HG03378 (cell line): ENCODE measurements around the gene HMGXB3.

Source experiments
- ATAC-seq: cut with Tn5 transposase; IDR thresholded peaks from one replicate; pipeline ENCODE4 v1.9.1; 2021; ENCODE audit warnings: mild to moderate bottlenecking, moderate library complexity; ENCODE audit not compliant: unreplicated experiment

Gene HMGXB3

DNA sequence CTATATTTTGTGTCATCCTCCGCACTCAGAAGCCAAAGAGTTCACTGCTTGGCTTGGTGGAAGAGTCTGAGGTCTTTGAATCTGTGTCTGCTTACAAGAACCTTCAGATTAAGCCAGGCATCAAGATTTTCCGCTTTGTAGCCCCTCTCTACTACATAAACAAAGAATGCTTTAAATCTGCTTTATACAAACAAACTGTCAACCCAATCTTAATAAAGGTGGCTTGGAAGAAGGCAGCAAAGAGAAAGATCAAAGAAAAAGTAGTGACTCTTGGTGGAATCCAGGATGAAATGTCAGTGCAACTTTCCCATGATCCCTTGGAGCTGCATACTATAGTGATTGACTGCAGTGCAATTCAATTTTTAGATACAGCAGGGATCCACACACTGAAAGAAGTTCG lies 19.3 kb upstream of the HMGXB3 start:
- no peak for ATAC-seq

DNA sequence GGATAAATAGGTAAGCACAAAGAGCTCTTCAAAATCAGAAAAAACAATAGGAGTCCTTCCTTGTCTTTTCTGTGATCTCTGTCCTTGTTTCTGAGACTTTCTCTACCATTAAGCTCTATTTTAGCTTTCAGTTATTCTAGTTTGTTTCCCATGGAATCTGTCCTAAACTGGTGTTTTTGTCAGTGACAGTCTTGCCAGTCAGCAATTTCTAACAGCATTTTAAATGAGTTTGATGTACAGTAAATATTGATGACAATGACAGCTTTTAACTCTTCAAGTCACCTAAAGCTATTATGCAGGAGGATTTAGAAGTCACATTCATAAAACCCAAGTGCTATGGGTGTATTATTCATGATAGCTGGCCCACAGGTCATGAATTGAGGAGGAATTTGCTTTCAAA lies 18.0 kb upstream of the HMGXB3 start:
- ATAC-seq = no peak

DNA sequence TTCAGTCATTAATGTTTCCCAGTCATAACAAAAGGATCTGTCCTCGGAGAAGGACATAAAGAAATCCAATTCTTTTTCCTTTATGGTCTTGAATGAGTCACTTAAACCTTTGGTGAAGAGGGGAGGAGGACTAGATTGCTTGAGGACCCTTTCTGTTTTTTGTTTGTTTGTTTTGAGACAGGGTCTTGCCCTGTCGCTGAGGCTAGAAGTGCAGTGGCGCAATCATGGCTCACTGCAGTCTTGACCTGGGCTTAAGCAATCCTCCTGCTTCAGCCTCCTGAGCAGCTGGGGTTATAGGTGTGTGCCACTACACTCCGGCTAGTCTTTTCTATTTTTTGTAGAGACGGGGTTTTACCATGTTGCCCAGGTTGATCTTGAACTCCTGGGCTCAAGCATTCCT lies 12.4 kb upstream of the HMGXB3 start:
- ATAC-seq = no peak

DNA sequence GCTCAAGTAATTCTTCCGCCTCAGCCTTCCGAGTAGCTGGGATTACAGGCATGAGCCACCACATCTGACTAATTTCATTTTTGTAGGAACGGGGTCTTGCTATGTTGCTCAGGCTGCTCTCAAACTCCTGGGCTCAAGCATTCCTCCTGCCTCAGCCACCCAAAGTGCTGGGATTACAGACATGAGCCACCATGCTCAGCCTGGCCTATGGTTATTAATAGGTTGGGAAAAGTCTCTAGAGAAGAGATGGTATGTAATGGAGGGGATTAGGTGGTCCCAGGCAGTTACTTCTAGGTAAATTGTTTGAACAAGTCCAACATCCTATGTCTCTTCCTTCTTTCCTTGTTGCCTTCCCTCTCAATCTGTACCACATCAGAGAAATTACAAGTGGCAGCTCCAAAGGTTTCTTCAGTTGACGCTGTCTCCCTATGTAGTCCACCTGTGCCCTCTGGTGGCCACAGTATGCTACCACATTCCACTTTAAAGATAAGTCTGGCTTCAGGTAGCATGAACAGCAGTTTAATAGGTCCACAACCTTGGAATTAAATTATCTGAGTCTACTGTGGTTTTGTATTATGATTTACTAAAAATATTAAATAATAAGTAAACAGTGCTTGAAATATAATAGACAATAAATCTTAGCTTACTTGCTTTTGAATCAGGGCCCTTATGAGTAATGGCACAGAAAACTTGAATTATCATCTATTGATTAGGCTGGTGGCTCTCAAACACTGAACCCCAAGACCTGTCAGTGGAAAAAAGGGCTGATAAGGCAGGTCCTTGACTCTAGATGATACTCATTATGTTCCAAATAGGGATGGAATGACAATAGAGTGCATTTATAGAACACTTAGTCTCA lies 9.8 kb upstream of the HMGXB3 start:
- ATAC-seq = peak; percentile 82

DNA sequence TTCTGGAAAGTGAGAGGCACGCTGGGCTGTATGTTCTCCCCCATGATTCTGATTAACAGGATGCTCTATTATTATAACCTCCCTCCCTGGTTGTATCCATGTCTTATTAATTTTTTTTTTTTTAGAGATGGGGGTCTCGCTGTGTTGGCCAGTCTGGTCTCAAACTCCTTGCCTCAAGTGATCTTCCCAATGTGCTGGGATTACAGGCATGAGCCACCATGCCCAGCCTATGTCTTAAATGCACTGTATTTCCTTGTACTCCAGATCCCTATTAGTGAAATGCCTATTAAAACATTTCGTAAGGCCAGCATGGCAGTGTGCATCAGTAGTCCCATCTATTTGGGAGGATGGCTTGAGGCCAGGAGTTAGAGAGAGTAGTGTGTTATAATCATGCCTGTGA lies 7.1 kb upstream of the HMGXB3 start:
- ATAC-seq = no peak

DNA sequence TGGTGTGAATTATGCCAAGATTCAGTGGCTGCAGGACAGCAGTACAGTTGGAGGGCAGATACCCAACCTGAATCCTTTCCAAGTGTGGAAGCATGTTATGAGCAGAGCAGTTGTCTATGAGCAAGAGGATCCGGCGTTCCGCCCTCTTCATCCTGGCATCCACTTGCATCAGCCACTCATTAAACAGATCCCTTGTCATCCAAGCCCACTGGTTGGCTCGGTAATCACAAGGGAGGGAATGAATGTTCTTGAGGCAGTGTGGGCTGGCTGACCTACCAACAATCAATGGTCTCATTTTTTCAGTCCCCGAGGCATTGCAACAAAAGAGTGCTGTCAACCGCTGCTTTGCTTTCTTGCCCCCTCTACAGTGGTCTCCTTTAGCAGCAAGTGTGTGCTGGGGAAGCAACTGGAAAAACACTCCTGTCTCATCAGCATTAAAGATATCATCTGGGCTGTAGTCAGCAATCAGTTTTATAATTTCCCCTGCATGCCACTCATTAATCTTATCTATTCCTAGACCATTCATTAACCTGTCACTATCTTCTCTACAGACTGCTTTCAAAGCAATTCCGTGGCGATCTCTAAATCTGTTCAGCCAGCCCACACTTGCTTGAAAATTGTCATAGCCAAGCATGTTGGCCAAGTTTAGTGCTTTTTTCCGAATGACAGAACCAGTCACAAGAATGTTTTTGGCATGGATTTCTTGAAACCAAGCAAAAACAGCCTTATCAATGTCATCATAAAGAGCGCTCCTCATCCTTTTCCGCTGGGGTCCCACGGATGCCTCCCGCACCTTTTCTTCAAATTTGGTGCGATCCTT lies 4.9 kb upstream of the HMGXB3 start:
- ATAC-seq = no peak

DNA sequence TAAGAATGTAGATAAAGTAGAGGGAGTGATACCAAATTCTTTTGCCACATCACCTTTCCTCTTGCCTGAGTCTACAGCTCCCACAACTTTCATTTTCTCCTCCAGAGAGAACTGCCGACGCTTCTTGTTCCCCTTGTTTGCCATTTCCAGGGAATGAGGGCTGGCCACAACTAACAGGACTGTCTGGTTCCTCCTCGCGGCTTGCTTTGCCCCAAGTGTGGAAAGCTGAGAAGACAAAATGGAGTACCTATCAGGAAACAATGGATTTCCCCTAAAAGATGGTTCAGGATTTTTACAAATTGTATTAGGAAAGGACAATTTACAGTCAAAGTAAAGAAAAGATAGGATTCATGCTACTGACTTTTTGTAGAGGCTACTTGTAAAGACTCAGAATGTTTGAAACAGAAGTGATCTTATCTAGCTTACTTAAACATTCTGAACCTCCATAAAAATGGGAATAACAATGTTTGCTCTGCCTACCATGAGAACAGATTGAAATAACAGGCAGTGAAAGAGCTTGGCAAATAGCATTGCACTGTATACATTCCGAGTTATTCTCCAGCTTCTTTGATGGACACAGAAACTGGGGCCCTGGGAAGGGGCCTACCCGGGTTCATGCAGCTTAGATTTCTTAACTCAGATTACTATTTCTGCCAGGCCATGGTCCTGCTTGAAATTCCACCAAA lies 4.2 kb upstream of the HMGXB3 start:
- ATAC-seq = no peak

DNA sequence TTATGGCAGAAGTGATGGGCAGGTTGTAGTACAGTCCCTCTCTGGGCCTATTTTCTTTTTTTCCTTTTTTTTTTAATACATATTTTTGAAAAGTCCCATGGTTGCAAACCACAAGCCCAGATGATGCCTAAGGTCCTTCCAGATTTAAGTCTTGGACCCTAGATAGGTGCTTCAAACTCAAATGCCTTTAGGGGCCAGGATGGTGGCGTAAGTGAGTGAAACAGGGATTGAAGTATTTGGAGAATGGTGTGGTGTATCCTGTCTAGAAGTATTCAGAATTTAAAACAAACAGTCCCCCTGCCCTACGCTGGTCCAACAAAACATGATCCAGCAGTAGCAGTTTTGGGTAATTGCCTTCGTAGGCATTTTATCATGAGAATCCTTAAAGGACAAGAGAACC lies 2.3 kb upstream of the HMGXB3 start:
- ATAC-seq = no peak

DNA sequence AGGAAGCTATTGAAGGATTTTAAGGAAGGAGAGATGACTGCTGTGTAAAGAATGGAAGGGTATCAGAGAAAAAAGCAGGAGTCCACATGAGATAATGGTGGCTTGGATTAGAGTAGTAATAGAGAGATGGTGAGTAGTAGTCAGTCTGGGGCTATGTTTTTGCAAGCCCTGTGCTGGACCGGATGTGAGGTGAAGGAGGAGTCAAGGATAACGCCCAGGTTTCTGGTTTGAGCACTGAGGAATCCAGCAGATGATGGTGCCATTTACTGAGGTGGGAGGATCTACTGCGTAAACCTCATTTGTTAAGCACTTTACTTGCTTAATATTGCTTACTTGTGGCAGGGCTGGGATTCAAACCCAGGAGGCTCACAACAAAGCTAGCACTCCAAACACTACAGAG lies 1.2 kb upstream of the HMGXB3 start:
- no peak for ATAC-seq

DNA sequence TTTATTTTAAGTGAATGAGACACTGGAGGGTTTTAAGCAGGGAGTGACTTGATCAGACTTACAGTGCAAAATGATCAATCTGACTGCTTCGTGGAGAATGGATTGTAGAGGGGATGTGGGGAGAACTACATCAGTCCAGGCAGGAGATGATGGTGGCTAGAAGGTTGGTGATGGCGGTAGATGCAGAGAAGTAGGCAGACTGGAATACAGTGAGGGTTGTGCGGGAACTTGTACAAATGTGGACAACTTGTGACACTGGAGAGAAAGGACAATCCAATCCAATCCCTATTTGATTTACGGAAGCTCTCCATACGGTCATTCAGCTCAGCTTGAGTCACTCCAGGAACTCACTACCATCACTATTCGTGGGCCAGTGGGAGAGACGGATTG lies 678 bp upstream of the HMGXB3 start:
- no peak for ATAC-seq

DNA sequence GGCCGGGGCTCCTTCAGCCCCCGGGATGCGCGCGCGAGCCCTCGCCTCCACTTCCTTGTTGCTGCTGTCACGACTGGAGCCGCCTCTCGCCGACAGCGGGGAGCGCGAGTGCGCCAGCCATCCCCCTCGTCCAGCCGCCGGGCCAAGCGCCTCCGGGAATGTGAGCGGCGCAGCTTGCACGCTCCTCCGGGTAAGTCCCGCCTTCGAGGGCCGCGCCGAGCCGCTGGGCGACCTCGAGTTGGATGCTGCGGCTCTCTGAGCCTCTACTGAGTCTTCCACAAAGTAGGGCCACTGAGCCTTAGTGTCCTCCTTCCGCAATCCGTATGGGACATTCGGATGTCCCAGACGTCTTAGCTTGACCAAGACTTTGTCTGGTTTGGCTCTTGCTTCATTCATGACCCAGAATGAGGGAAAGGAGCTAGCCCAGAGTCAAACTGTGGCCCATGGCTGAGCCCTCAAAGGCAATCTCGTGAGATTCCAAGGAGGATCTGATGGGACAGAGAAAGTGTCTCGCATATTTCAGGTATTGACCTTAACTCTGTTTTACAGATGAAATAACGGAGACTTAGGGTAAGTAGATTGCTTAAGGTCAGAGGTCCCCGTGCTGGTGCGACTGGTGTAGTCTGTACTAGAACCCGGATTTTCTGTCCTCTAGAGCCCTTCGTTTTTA lies 586 bp downstream of the HMGXB3 start:
- peak; percentile 2 for ATAC-seq

DNA sequence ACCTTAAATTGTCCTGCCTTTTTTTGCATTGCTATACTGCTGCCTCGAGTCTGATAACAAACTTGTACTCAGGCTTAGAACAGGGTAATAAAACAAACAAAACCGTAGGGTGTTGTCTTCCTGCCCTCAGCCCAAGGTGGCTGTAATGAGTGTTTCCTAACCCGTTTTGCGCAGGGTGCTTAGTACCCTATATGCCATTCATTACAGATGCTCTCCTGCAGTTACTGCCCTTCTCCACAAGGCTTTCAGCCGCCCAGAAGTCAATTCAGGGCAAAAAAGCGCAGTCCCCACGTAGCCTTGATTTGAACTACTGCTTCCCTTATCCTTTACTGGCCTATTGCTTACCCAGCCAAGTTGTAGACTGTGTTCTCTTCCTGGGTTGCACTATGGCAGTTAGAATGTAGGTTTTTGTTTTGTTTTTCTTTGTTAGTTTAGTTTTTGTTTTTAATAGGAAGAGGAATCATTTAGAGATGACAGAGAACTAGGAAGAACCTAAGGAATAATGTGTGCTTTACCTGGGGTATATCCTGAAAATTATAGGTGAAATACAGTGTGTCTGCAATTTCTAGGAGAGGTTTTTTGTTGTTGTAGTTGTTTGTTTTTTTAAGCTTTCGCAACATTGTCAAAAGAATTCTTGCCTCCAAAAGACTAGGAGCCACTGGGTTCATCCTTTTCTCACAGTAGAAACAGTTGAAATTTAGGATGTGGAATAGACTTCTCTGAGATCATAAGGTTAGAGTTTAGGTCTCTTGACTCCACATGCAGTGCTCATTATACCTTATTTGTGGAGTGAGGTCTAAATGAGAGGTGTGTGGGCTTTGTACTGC lies 1.3 kb downstream of the HMGXB3 start:
- peak; percentile 70 for ATAC-seq

DNA sequence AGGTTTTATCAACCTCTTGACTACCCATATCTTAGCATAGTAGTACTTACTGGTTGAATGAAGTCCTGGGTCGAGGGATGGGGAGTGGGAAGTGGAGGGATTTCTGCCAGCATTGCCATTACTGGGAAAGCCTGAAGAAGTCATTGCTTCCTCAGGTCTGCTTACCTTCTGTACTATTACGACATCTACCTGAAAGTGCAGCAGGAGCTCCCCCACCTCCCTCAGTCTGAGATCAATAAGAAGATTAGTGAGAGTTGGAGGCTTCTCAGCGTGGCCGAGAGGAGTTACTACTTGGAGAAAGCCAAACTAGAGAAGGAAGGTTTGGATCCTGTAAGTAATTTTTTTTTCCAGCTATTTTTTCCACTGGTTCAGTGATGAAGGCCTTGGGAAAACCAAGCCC lies 5.8 kb downstream of the HMGXB3 start:
- ATAC-seq = no peak

DNA sequence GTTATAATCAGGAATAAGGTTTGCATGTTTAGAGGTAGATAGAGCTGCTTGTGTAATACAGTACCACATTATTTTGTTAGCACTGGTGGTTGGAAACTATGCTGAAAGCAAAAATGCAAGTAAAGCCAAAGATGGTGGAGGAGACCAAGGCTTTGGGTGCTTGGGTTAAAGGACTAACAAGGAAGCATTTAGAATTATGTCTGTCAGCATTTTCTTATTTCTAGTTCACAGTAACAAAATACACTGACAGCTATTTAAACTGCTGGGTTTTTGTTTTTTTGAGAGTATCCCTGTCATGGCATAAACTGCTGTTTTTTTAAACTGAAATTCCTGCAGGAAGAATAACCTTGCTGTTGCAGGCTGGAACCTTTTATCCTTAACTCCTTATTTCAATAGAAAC lies 6.5 kb downstream of the HMGXB3 start:
- no peak for ATAC-seq

DNA sequence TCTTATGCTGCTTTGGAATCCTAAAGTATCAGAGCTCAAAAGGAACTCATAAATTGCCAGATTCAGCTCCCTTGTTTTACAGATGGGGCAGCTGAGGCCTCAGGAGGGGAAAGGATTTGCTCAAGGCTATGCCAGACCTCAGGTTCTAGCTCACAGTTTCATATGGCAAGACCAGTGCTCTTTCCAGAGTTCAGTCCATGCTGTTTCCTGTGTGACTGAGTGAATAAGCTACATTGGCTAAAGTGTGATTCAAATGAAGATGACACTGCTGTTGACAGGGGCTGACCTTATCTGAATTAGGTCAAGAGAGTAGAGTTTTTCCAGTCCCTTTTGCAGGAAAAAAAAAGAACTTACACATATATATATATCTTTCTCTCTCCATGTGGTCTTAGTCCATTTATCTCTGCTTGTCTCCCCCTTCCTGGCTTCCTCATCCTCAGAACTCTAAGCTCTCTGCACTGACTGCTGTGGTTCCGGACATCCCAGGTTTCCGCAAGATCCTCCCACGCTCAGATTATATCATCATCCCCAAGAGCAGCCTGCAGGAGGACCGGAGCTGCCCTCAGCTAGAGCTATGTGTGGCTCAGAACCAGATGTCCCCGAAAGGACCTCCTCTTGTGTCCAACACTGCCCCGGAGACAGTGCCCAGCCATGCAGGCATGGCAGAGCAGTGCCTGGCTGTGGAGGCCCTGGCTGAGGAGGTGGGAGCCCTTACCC lies 9.3 kb downstream of the HMGXB3 start:
- ATAC-seq = no peak

DNA sequence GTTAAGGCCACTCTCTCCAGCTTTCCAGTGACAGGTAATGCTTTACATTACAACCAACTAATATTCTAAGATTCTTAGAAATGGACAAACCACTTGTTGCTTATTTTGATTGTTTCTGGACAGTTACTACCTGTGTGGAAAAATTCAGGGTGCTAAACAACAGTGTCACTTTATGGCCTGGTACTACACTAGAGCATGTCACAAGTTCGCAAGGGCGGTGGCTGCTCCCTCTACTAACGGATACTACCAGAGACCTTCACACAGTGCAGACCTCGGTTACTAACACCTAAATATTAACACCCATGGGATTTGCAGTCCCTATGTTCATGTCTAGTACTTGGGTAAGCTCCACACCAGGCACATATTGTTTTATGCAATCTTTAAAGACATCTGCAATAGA lies 13.4 kb downstream of the HMGXB3 start:
- no peak for ATAC-seq

DNA sequence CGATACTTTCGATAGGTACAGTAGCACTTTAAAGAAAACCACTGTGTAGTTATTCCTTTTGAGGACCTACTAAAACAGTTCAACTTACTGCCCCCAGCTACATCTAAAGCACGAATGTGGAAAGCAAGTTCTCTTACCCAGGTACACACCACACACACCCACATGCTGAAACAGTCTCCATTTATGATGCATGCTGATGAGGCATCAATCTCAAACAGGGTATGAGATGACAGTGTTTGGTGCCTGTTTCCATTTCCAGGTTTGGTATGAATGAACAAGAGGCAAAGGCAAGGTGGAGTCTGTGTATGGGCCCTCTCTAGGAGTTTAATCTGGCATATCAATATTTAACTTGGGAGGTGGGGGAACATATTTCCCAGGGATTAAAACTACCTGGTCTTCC lies 13.9 kb downstream of the HMGXB3 start:
- ATAC-seq = no peak

DNA sequence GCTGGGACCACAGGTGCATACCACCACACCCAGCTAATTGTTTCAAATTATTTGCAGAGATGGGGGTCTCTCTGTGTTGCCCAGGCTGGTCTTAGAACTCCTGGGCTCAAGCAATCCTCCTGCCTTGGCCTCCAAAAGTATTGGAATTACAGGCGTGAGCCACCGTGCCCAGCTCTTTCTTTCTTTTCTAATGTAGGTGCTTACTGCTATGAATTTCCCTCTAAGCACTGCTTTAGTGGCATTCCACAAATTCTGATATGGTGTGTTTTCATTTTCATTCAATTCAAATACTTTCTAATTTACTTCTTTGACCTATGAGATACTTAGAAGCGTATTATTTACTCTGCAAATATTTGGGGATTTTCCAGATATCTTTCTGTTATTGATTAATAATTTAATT lies 14.9 kb downstream of the HMGXB3 start:
- ATAC-seq = no peak

DNA sequence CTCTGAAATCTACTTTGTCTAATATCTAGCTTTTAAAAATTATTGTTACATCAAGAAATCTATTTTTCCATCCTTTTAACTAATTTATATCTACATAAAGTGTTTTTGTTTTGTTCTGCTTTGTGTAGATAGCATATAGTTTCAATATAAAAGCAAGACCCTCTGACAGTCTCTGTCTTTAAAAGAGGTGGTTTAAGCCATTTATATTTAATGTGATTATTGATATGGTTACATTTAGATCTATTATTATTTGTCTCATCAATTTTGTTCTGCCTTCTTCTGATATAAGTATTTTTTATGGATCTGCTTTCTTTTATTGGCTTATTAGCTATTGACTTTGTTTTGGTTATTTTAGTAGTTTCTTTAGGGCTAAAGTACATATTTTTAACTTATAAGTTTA lies 16.0 kb downstream of the HMGXB3 start:
- ATAC-seq = no peak
